ENCODE results near the gene IFITM2.
"Not testable (repeated sequence)": the region's sequence is repeated elsewhere in the genome, so short reads cannot be mapped to it uniquely, and the experiment has no call there.

DNA sequence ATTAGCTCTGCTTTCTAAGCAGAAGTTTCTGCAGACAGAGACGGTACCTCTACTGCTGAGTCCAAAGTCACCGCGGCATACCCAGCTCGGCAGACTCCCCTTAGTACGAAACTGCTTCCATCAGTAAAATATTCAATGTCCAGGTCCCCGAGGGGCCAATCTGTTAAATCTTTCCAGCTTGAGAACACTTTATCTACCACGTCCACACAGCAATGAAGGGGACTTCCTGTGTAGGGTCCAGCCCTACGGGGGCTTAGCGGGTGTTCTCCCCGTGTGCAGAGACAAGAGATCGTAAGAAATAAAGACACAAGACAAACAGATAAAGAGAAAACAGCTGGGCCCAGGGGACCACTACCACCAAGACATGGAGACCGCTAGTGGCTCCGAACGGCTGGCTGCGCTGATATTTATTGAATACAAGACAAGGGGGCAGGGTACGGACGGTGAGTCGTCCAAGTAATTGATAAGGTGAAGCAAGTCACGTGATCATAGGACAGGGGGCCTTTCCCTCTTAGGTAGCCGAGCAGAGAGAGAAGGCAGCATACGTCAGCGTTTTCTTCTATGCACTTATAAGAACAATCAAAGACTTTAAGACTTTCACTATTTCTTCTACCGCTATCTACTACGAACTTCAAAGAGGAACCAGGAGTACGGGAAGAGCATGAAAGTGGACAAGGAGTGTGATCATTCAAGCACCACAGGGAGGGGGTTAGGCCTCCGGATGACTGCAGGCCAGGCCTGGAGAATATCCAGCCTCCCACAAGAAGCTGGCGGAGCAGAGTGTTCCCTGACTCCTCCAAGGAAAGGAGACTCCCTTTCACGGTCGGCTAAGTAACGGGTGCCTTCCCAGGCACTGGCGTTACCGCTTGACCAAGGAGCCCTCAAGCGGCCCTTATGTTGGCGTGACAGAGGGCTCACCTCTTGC is 17.2 kb downstream of the IFITM2 start:
- TF ChIP-seq, protein P1, sequence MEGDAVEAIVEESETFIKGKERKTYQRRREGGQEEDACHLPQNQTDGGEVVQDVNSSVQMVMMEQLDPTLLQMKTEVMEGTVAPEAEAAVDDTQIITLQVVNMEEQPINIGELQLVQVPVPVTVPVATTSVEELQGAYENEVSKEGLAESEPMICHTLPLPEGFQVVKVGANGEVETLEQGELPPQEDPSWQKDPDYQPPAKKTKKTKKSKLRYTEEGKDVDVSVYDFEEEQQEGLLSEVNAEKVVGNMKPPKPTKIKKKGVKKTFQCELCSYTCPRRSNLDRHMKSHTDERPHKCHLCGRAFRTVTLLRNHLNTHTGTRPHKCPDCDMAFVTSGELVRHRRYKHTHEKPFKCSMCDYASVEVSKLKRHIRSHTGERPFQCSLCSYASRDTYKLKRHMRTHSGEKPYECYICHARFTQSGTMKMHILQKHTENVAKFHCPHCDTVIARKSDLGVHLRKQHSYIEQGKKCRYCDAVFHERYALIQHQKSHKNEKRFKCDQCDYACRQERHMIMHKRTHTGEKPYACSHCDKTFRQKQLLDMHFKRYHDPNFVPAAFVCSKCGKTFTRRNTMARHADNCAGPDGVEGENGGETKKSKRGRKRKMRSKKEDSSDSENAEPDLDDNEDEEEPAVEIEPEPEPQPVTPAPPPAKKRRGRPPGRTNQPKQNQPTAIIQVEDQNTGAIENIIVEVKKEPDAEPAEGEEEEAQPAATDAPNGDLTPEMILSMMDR (IDR thresholded peaks at IDR 0.05) = not testable (repeated sequence)
- not testable (repeated sequence) for TF ChIP-seq EZH2 (IDR thresholded peaks at IDR 0.05; ENCODE audit: borderline replicate concordance, insufficient read depth, low read depth, low read length, poor library complexity, severe bottlenecking)

All from B cell (primary cell).